PC-9 (cell line): Measurements from ENCODE around the gene METTL5. TPM values are rescaled to one million over a fixed set of nuclear protein-coding genes. Genes with fewer than 3 reads are reported as not detected.
"Not testable (repeated sequence)": the region's sequence is repeated elsewhere in the genome, so short reads cannot be mapped to it uniquely, and the experiment has no call there.

ENCODE experiments used
- BruUV-seq: library from RNA; stranded (reverse); fragments of 400-500 nt; replicated peaks from 2 replicates; lab custom pipeline; 2021; lab: Mats Ljungman, UMichigan
- CTCF ChIA-PET: fragments of 300-600 bp; sonication (Branson Sonifier 250); formaldehyde crosslinking; loops from one replicate; lab custom pipeline; 2022; ENCODE audit warnings: antibody characterized with exemption; lab: Charles Lee
- POLR2A ChIA-PET: fragments of 300-600 bp; sonication (Branson Sonifier 250); formaldehyde crosslinking; loops from one replicate; lab custom pipeline; 2022; ENCODE audit warnings: antibody characterized with exemption; ENCODE audit not compliant: unreplicated experiment; lab: Charles Lee
- DNase-seq, 2 experiments: peaks; one replicate each; pipeline versions ENCODE4 v3.0.0 to v3.0.0-alpha.2; 2015 to 2022; ENCODE audit warnings: mixed read lengths in 1 of 2
- H2AFZ ChIP-seq: fragments of 200-600 bp; sonication (generic); 2 replicates; pipeline ENCODE4 v1.8.1; 2017; ENCODE audit warnings: antibody characterized with exemption
- H3F3A ChIP-seq: fragments of 200-600 bp; sonication (generic); 2 replicates; pipeline ENCODE4 v1.8.1; 2017; ENCODE audit warnings: antibody characterized with exemption, mild to moderate bottlenecking, low read depth; ENCODE audit not compliant: insufficient read depth
- H3K27ac ChIP-seq: fragments of 200-600 bp; sonication (generic); 2 replicates; pipeline ENCODE4 v1.6.1; 2016; ENCODE audit warnings: mixed run types
- H3K27me3 ChIP-seq: fragments of 200-600 bp; sonication (generic); 2 replicates; pipeline ENCODE4 v1.6.1; 2016; ENCODE audit warnings: low read depth, mixed run types; ENCODE audit not compliant: insufficient read depth
- H3K36me3 ChIP-seq: fragments of 200-600 bp; sonication (generic); 2 replicates; pipeline ENCODE4 v1.6.1; 2016; ENCODE audit warnings: low read depth, mixed run types
- H3K4me1 ChIP-seq: fragments of 200-600 bp; sonication (generic); replicated peaks from 2 replicates; pipeline ENCODE4 v1.6.1; 2016; ENCODE audit warnings: mixed run types; ENCODE audit not compliant: insufficient read depth
- H3K4me2 ChIP-seq: fragments of 200-600 bp; sonication (generic); 2 replicates; pipeline ENCODE4 v1.6.1; 2017; ENCODE audit warnings: mixed run types
- H3K4me3 ChIP-seq: fragments of 200-600 bp; sonication (generic); 2 replicates; pipeline ENCODE4 v1.6.1; 2016; ENCODE audit warnings: mixed run types
- H3K79me2 ChIP-seq: fragments of 200-600 bp; sonication (generic); 2 replicates; pipeline ENCODE4 v1.6.1; 2017; ENCODE audit warnings: low read depth, mixed run types
- H3K9me2 ChIP-seq: fragments of 200-600 bp; sonication (generic); 2 replicates; pipeline ENCODE4 v1.8.1; 2017; ENCODE audit warnings: mild to moderate bottlenecking; ENCODE audit not compliant: insufficient read depth
- H3K9me3 ChIP-seq: fragments of 200-600 bp; sonication (generic); 2 replicates; pipeline ENCODE4 v1.8.1; 2016; ENCODE audit warnings: low read depth; ENCODE audit not compliant: insufficient read depth
- H4K20me1 ChIP-seq: fragments of 200-600 bp; sonication (generic); 2 replicates; pipeline ENCODE4 v1.8.1; 2017; ENCODE audit not compliant: insufficient read depth
- CTCF ChIP-seq: fragments of 200-600 bp; sonication (generic); conservative IDR thresholded peaks from 2 replicates; pipeline ENCODE4 v1.6.1; 2017; ENCODE audit warnings: mixed run types, antibody characterized with exemption, mild to moderate bottlenecking, moderate library complexity
- EZH2 ChIP-seq: fragments of 200-600 bp; sonication (generic); IDR thresholded peaks from 2 replicates; pipeline ENCODE4 v1.8.0; 2017; ENCODE audit warnings: antibody characterized with exemption, low read depth
- intact Hi-C: fragments of 100-400 bp; cut with micrococcal nuclease; formaldehyde crosslinking; loops from one replicate; pipeline ENCODE4 v1.10.0; 2022; ENCODE audit not compliant: unreplicated experiment
- total RNA-seq: library from RNA; stranded (reverse); gene quantifications from 2 replicates; pipeline ENCODE4 v1.2.3, GENCODE V29; 2021

METTL5 gene
- total RNA-seq, 1 experiment from 2014 or later: 51.1 TPM

- intact Hi-C loops: no loop called here
- peaks cover 15% of the 10 kb centered on the region for H3K36me3 ChIP-seq
- H3K79me2 ChIP-seq: peaks cover 30% of the 10 kb centered on the region
- POLR2A ChIA-PET: no interaction called here
- H3K9me2 ChIP-seq: no peaks in the 10 kb centered on the region
- BruUV-seq: no TSS peak
- DNase-seq: peak in 1 of 2 experiments; percentile 34
- H4K20me1 ChIP-seq: no peaks in the 10 kb centered on the region
- no peak for TF ChIP-seq EZH2
- TF ChIP-seq CTCF: no peak
- no peak overlapping the region for H2AFZ ChIP-seq
- no peak overlapping the region for H3K4me2 ChIP-seq
- no peak overlapping the region for H3K4me3 ChIP-seq
- H3K4me1 ChIP-seq: peaks cover 19% of the 10 kb centered on the region; the same call in 1 of the 2 replicates
- no peaks in the 10 kb centered on the region for H3K9me3 ChIP-seq
- no peaks in the 10 kb centered on the region for H3K27me3 ChIP-seq
- no peak overlapping the region for H3K27ac ChIP-seq
- H3F3A ChIP-seq: 0 out of 2 replicates have a peak, but pooled peaks cover 5% of the 10 kb centered on the region
- CTCF ChIA-PET: interaction anchor here (0.6 kb wide), 1 partner anchor 233 kb away, joined by 3 read pairs; no protein-coding TSS in a partner anchor
Observed at GRCh38 chr2:169819106-169819505, 5.6 kb downstream of the METTL5 start.

- POLR2A ChIA-PET: no interaction called here
- no peak for TF ChIP-seq CTCF
- no peak for TF ChIP-seq EZH2
Observed at GRCh38 chr2:169818241-169818640, 6.5 kb downstream of the METTL5 start.

GRCh38 chr2:169817369-169817768 lies 7.3 kb downstream of the METTL5 start:
- H3K9me3 ChIP-seq, CTCF ChIA-PET, H3K4me3 ChIP-seq, H3K27me3 ChIP-seq, H3K9me2 ChIP-seq, DNase-seq, BruUV-seq, H3K27ac ChIP-seq, H3F3A ChIP-seq, intact Hi-C loops, H3K4me1 ChIP-seq, POLR2A ChIA-PET, H2AFZ ChIP-seq, H3K4me2 ChIP-seq, H4K20me1 ChIP-seq: not testable (repeated sequence)
- H3K36me3 ChIP-seq: peaks cover 15% of the 10 kb centered on the region
- H3K79me2 ChIP-seq: peaks cover 12% of the 10 kb centered on the region

More at GRCh38 chr2:169818241-169818640, 6.5 kb downstream of the METTL5 start:
- H3K4me1 ChIP-seq: peaks cover 15% of the 10 kb centered on the region; the same call in 1 of the 2 replicates
- no peak overlapping the region for H3K4me3 ChIP-seq
- H3K79me2 ChIP-seq: peaks cover 21% of the 10 kb centered on the region
- H3K4me2 ChIP-seq: no peak overlapping the region
- H3F3A ChIP-seq: 0 out of 2 replicates have a peak, but pooled peaks cover 5% of the 10 kb centered on the region
- H3K27ac ChIP-seq: no peak overlapping the region
- H4K20me1 ChIP-seq: no peaks in the 10 kb centered on the region
- H3K9me2 ChIP-seq: no peaks in the 10 kb centered on the region
- H3K27me3 ChIP-seq: no peaks in the 10 kb centered on the region
- CTCF ChIA-PET: interaction anchor here (0.6 kb wide), 1 partner anchor 18 kb away, joined by 3 read pairs; no protein-coding TSS in a partner anchor
- intact Hi-C loops: no loop called here
- BruUV-seq: no TSS peak
- no peak overlapping the region for H2AFZ ChIP-seq
- DNase-seq: no peak
- no peaks in the 10 kb centered on the region for H3K9me3 ChIP-seq
- H3K36me3 ChIP-seq: peaks cover 15% of the 10 kb centered on the region

- POLR2A ChIA-PET: interaction anchor here (0.7 kb wide), 1 partner anchor 723 kb away, joined by 3 read pairs; no protein-coding TSS in a partner anchor
- peaks cover 14% of the 10 kb centered on the region for H3K36me3 ChIP-seq
- H3F3A ChIP-seq, H3K4me3 ChIP-seq, H4K20me1 ChIP-seq, CTCF ChIA-PET, H2AFZ ChIP-seq, DNase-seq, H3K4me1 ChIP-seq, H3K4me2 ChIP-seq, intact Hi-C loops, H3K79me2 ChIP-seq, H3K9me2 ChIP-seq, H3K27ac ChIP-seq, BruUV-seq, H3K9me3 ChIP-seq, H3K27me3 ChIP-seq: not testable (repeated sequence)
Observed at GRCh38 chr2:169816961-169817360, 7.7 kb downstream of the METTL5 start.
